ENCODE results near the gene SUCLG2. TPM values are rescaled to one million over a fixed set of nuclear protein-coding genes. Genes with fewer than 3 reads are reported as not detected.

Gene SUCLG2
- total and polyA plus RNA-seq, 12 donors, result 28.3 to 122 (median 97.4) TPM

GRCh38 chr3:67602816-67603215, 51.6 kb downstream of the SUCLG2 start:
- Histone ChIP-seq H3K4me1 (peaks cover 0 to 14% (median 4%) of the 10 kb centered on the region in 9 donors), H3K27me3 (no peaks in the 10 kb centered on the region), H3K27ac (no peak overlapping the region), H3K4me3 (no peak overlapping the region), H3K36me3 (peaks cover 0 to 64% (median 13%) of the 10 kb centered on the region in 9 donors), H3K9me3 (no peaks in the 10 kb centered on the region)
- ATAC-seq (no peak), DNase-seq (no peak)
- 90 to 99% methylated on average over 2 of the region's 2 CpGs for WGBS, 2 donors
- TF ChIP-seq CTCF (IDR thresholded peaks at IDR 0.05), result no peak
- intact Hi-C loops (cut with DNase I), result no loop called here

GRCh38 chr3:67601919-67602608, 52.3 kb downstream of the SUCLG2 start:
- 96 to 98% methylated on average over 5 of the region's 5 CpGs for whole genome bisulfite sequencing, 2 donors
- Histone ChIP-seq H3K36me3 (peaks cover 0 to 56% (median 12%) of the 10 kb centered on the region in 9 donors), H3K27me3 (no peaks in the 10 kb centered on the region), H3K27ac (no peak overlapping the region), H3K4me3 (no peak overlapping the region), H3K9me3 (no peaks in the 10 kb centered on the region), H3K4me1 (peaks cover 0 to 14% (median 4%) of the 10 kb centered on the region in 9 donors)
- intact Hi-C loops (cut with DNase I), result no loop called here
- DNase-seq (no peak), ATAC-seq (no peak)
- TF ChIP-seq CTCF (IDR thresholded peaks at IDR 0.05), result no peak

GRCh38 chr3:67601385-67601784, 53.0 kb downstream of the SUCLG2 start:
- Histone ChIP-seq H3K27ac (no peak overlapping the region), H3K4me1 (peaks cover 0 to 14% (median 4%) of the 10 kb centered on the region in 9 donors), H3K9me3 (no peaks in the 10 kb centered on the region), H3K27me3 (no peaks in the 10 kb centered on the region), H3K36me3 (peaks cover 0 to 49% (median 12%) of the 10 kb centered on the region in 9 donors), H3K4me3 (no peak overlapping the region)
- 83 to 84% methylated on average over 5 of the region's 5 CpGs for WGBS, 2 donors
- ATAC-seq (no peak), DNase-seq (no peak)
- intact Hi-C loops (cut with DNase I), result no loop called here
- no peak for TF ChIP-seq CTCF (IDR thresholded peaks at IDR 0.05)

GRCh38 chr3:67599821-67600220, 54.6 kb downstream of the SUCLG2 start:
- intact Hi-C loops (cut with DNase I), result no loop called here
- Histone ChIP-seq H3K27ac (no peak overlapping the region), H3K27me3 (no peaks in the 10 kb centered on the region), H3K4me3 (no peak overlapping the region), H3K36me3 (peaks cover 0 to 34% (median 11%) of the 10 kb centered on the region in 9 donors), H3K4me1 (peaks cover 0 to 14% (median 4%) of the 10 kb centered on the region in 9 donors), H3K9me3 (no peaks in the 10 kb centered on the region)
- WGBS, 2 donors, result 93 to 94% methylated on average over 2 of the region's 2 CpGs
- ATAC-seq (no peak), DNase-seq (no peak)
- no peak for TF ChIP-seq CTCF (IDR thresholded peaks at IDR 0.05)
